Measurements from ENCODE around the gene ROBO4.

DNA sequence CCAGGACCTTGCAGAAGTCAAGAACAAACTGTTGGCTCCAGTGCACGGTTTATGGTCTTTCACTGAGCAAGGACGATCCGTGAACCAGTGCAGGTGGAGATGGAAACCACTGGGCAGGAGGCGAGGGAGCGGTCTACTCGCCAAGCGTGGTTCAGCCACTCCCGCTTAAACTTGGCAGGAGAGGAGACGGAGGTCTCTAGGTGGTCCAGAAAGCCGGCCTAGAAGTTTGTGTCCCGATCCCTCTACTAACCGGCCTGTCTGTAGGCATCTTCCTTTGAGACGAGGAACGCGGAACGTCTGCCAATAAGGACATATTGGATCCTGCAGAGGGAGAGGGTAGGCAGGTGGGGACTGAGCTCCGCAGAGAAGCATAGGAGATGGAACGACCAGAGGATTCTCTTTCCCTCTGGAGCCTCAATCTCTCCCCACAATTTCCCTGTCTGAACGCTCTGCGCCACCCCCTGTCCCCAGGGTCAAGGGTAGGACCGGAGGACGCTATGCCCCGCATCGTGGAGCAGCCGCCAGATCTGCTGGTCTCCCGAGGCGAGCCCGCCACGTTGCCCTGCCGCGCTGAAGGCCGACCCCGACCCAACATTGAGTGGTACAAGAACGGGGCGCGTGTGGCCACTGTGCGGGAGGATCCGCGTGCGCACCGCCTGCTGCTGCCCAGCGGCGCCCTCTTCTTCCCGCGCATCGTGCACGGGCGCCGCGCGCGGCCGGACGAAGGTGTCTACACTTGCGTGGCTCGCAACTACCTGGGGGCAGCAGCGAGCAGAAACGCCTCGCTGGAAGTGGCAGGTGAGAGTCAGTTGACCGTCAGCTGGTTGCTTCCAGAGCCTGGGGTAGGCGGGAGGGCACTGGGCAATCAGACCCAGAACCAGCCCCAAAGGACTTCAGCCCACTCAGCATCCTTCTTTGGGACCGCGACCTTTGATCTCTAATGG lies 29.1 kb downstream of the ROBO4 start:
- TF ChIP-seq TAF1 (IDR thresholded peaks at IDR 0.05; ENCODE audit: low read depth), result no peak
- TF ChIP-seq TEAD4 (IDR thresholded peaks at IDR 0.05), result no peak

Data from Ishikawa (cell line).